Endothelial cell (in vitro differentiated cells): ENCODE results near the gene TANGO2. TPM values are rescaled to one million over a fixed set of nuclear protein-coding genes. Genes with fewer than 3 reads are reported as not detected.

Experiments
- DNase-seq: peaks from one replicate; pipeline ENCODE4 v3.0.0; 2021; ENCODE audit warnings: low spot score
- H3K27ac Mint-ChIP-seq: one replicate; pipeline ENCODE4 v1.8.0; 2021; ENCODE audit warnings: mixed read lengths, inconsistent platforms; ENCODE audit not compliant: unreplicated experiment
- H3K27me3 Mint-ChIP-seq: one replicate; pipeline ENCODE4 v1.8.0; 2021; ENCODE audit warnings: mild to moderate bottlenecking, moderate library complexity, mixed read lengths, inconsistent platforms; ENCODE audit not compliant: unreplicated experiment
- H3K36me3 Mint-ChIP-seq: one replicate; pipeline ENCODE4 v1.8.0; 2021; ENCODE audit warnings: mild to moderate bottlenecking, low read depth, mixed read lengths, inconsistent platforms; ENCODE audit not compliant: unreplicated experiment
- H3K4me1 Mint-ChIP-seq: one replicate; pipeline ENCODE4 v1.8.0; 2021; ENCODE audit warnings: mild to moderate bottlenecking, mixed read lengths, inconsistent platforms; ENCODE audit not compliant: unreplicated experiment
- H3K4me3 Mint-ChIP-seq: one replicate; pipeline ENCODE4 v1.8.0; 2021; ENCODE audit warnings: mild to moderate bottlenecking, mixed read lengths, inconsistent platforms; ENCODE audit not compliant: unreplicated experiment
- H3K9me3 Mint-ChIP-seq: one replicate; pipeline ENCODE4 v1.8.0; 2021; ENCODE audit warnings: mixed read lengths, inconsistent platforms; ENCODE audit not compliant: unreplicated experiment
- microRNA-seq: library from miRNA; unstranded; fragments of <30 nt; microRNA quantifications from one replicate; pipeline ENCODE4, GENCODE V29; 2020; ENCODE audit not compliant: unreplicated experiment
- total RNA-seq: library from RNA; stranded (reverse); fragmentation: NEBNext Ultra II Directional; extraction: Animal tissue kit (Norgen Biotek cat#: 25700); gene quantifications from one replicate; pipeline ENCODE4 v1.2.1, GENCODE V29; 2021; ENCODE audit not compliant: unreplicated experiment
- TF ChIP-seq, protein P1 (sequence below): fragments of 200-600 bp; sonication (generic); IDR thresholded peaks from one replicate; pipeline ENCODE4 v1.5.0; 2021; ENCODE audit warnings: antibody characterized with exemption; ENCODE audit not compliant: unreplicated experiment

Gene TANGO2
- total RNA-seq, 1 donor from 2014 or later = 15.3 TPM

DNA sequence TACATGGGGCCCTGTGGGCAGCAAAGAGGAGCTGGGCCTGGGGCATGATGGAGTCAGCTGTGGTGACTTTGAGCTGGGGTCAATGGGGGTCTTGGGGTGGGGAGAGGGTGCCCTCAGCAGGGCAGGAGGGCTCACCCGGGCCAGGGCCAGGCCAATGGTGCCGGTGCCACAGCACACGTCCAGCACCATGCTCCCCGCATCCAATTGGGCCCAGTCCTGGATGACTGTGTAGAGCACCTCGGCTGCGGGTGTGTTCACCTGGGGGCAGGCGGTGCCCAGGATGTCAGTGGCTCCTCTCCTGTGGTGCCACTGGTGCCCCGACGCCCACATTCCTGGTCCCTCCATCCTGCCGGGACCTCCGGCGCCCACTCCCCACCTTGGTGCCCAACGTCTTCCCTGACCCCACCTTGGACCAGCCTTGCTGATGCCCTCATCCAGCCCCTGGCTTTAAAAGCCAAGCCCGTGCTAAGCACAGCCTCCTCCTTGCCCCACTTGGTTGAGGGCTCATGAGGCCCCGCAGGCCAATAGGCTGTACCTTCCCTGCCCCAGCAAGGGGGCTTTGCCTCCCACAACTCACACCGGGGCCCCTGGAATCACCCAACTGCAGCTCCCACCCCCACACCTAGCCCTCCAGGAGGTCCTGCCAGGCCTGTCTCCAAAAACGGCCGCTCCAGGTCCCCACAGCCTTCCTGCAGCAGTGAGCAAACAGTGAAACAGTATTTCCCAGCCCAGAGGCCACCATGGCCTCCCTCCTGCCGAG lies 92.8 kb downstream of the TANGO2 start:
- peaks cover 11% of the 10 kb centered on the region for H3K27me3 Mint-ChIP-seq
- no peaks in the 10 kb centered on the region for H3K9me3 Mint-ChIP-seq
- peak overlapping the region; percentile 57 for H3K27ac Mint-ChIP-seq
- TF ChIP-seq, protein P1, sequence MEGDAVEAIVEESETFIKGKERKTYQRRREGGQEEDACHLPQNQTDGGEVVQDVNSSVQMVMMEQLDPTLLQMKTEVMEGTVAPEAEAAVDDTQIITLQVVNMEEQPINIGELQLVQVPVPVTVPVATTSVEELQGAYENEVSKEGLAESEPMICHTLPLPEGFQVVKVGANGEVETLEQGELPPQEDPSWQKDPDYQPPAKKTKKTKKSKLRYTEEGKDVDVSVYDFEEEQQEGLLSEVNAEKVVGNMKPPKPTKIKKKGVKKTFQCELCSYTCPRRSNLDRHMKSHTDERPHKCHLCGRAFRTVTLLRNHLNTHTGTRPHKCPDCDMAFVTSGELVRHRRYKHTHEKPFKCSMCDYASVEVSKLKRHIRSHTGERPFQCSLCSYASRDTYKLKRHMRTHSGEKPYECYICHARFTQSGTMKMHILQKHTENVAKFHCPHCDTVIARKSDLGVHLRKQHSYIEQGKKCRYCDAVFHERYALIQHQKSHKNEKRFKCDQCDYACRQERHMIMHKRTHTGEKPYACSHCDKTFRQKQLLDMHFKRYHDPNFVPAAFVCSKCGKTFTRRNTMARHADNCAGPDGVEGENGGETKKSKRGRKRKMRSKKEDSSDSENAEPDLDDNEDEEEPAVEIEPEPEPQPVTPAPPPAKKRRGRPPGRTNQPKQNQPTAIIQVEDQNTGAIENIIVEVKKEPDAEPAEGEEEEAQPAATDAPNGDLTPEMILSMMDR = no peak
- DNase-seq = no peak
- no peak overlapping the region for H3K4me3 Mint-ChIP-seq
- peaks cover 18% of the 10 kb centered on the region for H3K4me1 Mint-ChIP-seq
- H3K36me3 Mint-ChIP-seq = peaks cover 5% of the 10 kb centered on the region

DNA sequence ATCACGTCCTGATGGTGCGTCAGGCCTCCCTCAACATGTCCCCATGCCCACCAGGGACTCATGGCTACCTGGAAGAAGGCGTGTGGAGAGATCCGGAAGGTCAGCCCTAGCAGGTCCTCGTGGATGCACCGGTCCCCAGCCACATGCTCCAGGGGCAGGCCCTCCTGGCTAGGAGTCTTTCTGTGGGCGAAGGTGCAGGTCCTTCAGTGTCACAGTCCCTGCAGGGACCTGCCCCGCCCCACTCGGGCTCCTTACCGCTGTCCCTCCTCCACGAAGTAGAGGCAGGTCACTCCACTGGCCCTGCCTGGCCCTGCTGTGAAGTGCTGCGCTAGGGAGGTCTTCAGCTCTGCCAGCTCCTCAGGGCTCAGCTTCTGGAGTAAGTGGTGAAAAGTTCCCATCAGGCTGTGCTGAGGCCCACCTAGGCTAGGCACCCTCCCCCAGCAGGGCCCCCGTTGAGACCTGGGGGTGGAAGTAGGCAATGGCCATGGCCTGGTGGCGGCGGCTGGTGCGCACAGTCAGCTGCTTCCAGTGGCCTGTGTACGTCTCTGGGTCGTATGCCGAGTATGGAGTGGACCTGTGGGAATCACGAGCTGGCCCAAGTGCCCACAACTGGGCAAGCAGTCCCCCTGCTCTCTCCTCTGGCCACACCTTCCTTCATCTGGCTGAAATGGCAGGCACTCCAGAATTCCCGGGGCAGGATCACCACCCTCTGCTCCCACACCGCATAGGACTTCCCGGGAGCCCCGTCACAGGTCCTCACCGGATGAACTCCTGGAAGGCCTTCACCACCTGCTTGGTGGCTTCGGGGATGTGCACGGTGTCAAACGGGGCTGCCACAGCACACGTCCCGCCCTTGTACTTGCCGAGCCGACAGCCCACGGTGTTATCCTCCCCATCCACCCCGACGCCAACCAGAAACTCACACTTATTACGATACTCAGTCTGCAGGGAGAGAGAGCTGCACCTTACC lies 93.9 kb downstream of the TANGO2 start:
- TF ChIP-seq, protein P1 = no peak
- Mint-ChIP-seq H3K27ac (peak overlapping the region; percentile 62), H3K27me3 (peaks cover 9% of the 10 kb centered on the region), H3K9me3 (no peaks in the 10 kb centered on the region), H3K36me3 (peaks cover 5% of the 10 kb centered on the region), H3K4me1 (peaks cover 20% of the 10 kb centered on the region), H3K4me3 (peak overlapping the region; percentile 79)
- DNase-seq = no peak

DNA sequence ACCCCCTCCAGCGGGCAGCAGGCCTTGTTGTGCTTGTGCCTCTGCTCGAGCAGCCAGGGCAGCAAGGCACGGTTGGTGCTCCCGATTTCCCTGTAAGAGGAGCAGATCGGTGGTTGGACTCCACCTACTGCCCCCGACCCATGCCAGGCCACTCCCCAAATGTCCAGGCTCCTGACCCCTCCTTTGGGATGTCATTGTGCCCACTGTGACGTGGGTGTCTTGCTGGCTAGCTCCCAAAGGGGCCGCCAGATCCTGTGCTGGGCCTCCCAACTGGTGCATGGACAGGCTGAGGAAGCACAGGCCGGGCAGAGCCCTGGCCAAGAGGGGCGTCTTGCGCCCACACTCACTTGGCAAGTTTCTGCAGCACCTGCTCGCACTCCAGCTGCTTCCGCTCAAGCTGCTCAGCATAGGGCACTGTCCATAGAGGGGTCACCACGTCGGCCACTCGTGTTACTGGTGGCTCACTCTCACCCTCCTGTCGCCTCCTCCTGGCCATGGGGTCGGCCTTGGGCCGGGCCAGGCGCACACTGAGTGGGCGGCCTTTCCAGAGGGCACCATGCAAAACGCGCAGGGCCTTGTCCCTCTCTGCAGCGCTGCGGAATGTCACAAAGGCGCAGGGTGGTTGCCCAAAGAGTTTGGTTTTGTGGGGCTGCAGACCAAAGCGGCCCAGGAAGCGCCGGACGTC lies 94.9 kb downstream of the TANGO2 start, which contains the start of gene RANBP1:
RANBP1 (plus strand) TSS at position 414 of the 685 bp plus-strand sequence; CDS start at position 495, 81 bp downstream.
- Mint-ChIP-seq H3K4me1 (peaks cover 20% of the 10 kb centered on the region), H3K4me3 (peak within 1 kb of the TSS; percentile 93), H3K36me3 (peaks cover 5% of the 10 kb centered on the region), H3K27ac (peak within 1 kb of the TSS; percentile 78), H3K9me3 (no peaks in the 10 kb centered on the region), H3K27me3 (peaks cover 7% of the 10 kb centered on the region)
- no peak for DNase-seq
- TF ChIP-seq, protein P1 = no peak

DNA sequence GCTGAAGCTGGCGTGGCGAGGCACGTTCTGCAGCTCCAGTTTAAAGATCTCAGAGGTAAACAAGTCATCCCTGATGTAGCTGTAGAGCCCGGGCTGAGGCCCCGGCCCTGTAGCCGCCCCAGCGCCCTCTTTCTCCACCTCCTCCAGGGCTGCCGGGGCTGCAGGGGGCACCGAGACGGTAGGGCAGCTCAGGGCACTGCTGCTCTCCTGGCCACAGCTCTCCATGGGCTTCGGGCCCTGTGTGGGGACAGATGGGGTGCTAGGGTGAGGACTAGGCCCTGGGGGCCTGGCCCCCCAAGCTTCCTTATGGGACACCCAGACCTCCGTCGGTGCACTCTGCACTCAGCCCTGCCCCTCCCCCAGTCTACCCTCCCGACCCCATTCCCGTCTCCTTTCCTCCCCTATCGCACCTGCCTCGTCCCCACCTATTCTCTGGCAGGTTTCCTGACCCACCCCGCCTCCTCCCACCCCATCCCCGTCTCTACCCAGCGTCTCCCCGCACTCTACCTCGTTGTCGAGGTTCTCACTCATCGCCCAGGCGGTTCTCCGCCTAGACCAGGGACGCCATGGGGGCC lies 95.6 kb downstream of the TANGO2 start:
- no peak for DNase-seq
- H3K4me3 Mint-ChIP-seq = peak overlapping the region; percentile 93
- H3K4me1 Mint-ChIP-seq = peaks cover 20% of the 10 kb centered on the region
- H3K36me3 Mint-ChIP-seq = peaks cover 6% of the 10 kb centered on the region
- TF ChIP-seq, protein P1 = no peak
- no peaks in the 10 kb centered on the region for H3K9me3 Mint-ChIP-seq
- H3K27ac Mint-ChIP-seq = peak overlapping the region; percentile 78
- peaks cover 7% of the 10 kb centered on the region for H3K27me3 Mint-ChIP-seq

Small RNA genes within 50 kb of the gene (microRNA-seq; reads per million reads assigned to microRNA genes)
- 250 reads per million, percentile 87 among the genes with 10 or more reads in this experiment for gene MIR185
- 1.0 reads per million, percentile 13 among the genes with 10 or more reads in this experiment for gene MIR6816

Other genes starting within 250 kb of the TANGO2 start
- 3.7 TPM for gene GNB1L, start 166.2 kb upstream of the TANGO2 start, total RNA-seq
- 20.3 TPM for gene RTL10, start 166.2 kb upstream of the TANGO2 start, total RNA-seq
- 49.0 TPM for gene COMT, start 79.3 kb upstream of the TANGO2 start, total RNA-seq
- 23.0 TPM for gene TXNRD2, start 79.3 kb upstream of the TANGO2 start, total RNA-seq
- 67.3 TPM for gene ARVCF, start 4.3 kb upstream of the TANGO2 start, total RNA-seq
- gene DGCR8, start 59.1 kb downstream of the TANGO2 start, total RNA-seq = 46.6 TPM
- gene RANBP1, start 95.0 kb downstream of the TANGO2 start, total RNA-seq = 142 TPM
- gene TRMT2A, start 96.1 kb downstream of the TANGO2 start, total RNA-seq = 44.8 TPM
- gene ZDHHC8, start 110.7 kb downstream of the TANGO2 start, total RNA-seq = 118 TPM
- not detected for gene CCDC188, start 129.9 kb downstream of the TANGO2 start, total RNA-seq
- gene RTN4R, start 247.2 kb downstream of the TANGO2 start, total RNA-seq = 19.0 TPM